GM19035 (cell line): Measurements from ENCODE around the gene PDS5B.
A peak's percentile ranks its signal among the peaks of the same experiment; 100 is the strongest.

Source experiments
- ATAC-seq: cut with Tn5 transposase; IDR thresholded peaks from one replicate; pipeline ENCODE4 v1.9.1; 2021; ENCODE audit not compliant: unreplicated experiment

Gene PDS5B

GRCh38 chr13:32589471-32589870 lies 3.2 kb downstream of the PDS5B start:
- ATAC-seq, result no peak

- ATAC-seq, result no peak
Observed at GRCh38 chr13:32590266-32590665, 4.0 kb downstream of the PDS5B start.

- ATAC-seq, result no peak
Observed at GRCh38 chr13:32592082-32592481, 5.8 kb downstream of the PDS5B start.

- no peak for ATAC-seq
Observed at GRCh38 chr13:32594157-32594738, 8.0 kb downstream of the PDS5B start.

- no peak for ATAC-seq
Observed at GRCh38 chr13:32595306-32595705, 9.1 kb downstream of the PDS5B start.

GRCh38 chr13:32600890-32601289 lies 14.6 kb downstream of the PDS5B start:
- no peak for ATAC-seq

GRCh38 chr13:32609428-32609827 lies 23.2 kb downstream of the PDS5B start:
- no peak for ATAC-seq

- no peak for ATAC-seq
Observed at GRCh38 chr13:32610538-32610937, 24.3 kb downstream of the PDS5B start.

- no peak for ATAC-seq
Observed at GRCh38 chr13:32610977-32611376, 24.7 kb downstream of the PDS5B start.

- ATAC-seq, result no peak
Observed at GRCh38 chr13:32616883-32617511, 30.7 kb downstream of the PDS5B start.

GRCh38 chr13:32622827-32623226 lies 36.6 kb downstream of the PDS5B start:
- ATAC-seq, result no peak

GRCh38 chr13:32624441-32624840 lies 38.2 kb downstream of the PDS5B start:
- ATAC-seq, result no peak

- ATAC-seq, result no peak
Observed at GRCh38 chr13:32627793-32628192, 41.5 kb downstream of the PDS5B start.

- ATAC-seq, result no peak
Observed at GRCh38 chr13:32629313-32629712, 43.1 kb downstream of the PDS5B start.

- ATAC-seq, result no peak
Observed at GRCh38 chr13:32629866-32630265, 43.6 kb downstream of the PDS5B start.

GRCh38 chr13:32632343-32632909 lies 46.2 kb downstream of the PDS5B start:
- no peak for ATAC-seq

GRCh38 chr13:32636711-32637110 lies 50.5 kb downstream of the PDS5B start:
- no peak for ATAC-seq

GRCh38 chr13:32638739-32639138 lies 52.5 kb downstream of the PDS5B start:
- ATAC-seq, result no peak

GRCh38 chr13:32639502-32640105 lies 53.4 kb downstream of the PDS5B start:
- ATAC-seq, result peak; percentile 75

- ATAC-seq, result no peak
Observed at GRCh38 chr13:32642316-32642715, 56.1 kb downstream of the PDS5B start.

GRCh38 chr13:32642858-32643257 lies 56.6 kb downstream of the PDS5B start:
- ATAC-seq, result no peak

- no peak for ATAC-seq
Observed at GRCh38 chr13:32645854-32646253, 59.6 kb downstream of the PDS5B start.
